ENCODE results near the gene ABI3BP. TPM values are rescaled to one million over a fixed set of nuclear protein-coding genes. Genes with fewer than 3 reads are reported as not detected.

The ABI3BP gene
- total and polyA plus RNA-seq, 10 of the 15 experiments (the other 5 are each of a cell fraction or from before 2014, with no cell fraction given): 0.03 to 0.42 (median 0.11) TPM; not detected in 4

- TF ChIP-seq USF2 (IDR thresholded peaks at IDR 0.05; ENCODE audit: borderline replicate concordance, low read depth, low read length): no peak
These were observed 217.6 kb downstream of the ABI3BP start (continued) for GRCh38 chr3:100775669-100776068.

GRCh38 chr3:100775226-100775625 is 218.0 kb downstream of the ABI3BP start:
- no peak overlapping the region for H3K4me2 ChIP-seq (ENCODE audit: control insufficient read depth, insufficient read depth)
- no peak overlapping the region for H2AFZ ChIP-seq (ENCODE audit: control insufficient read depth, low read depth, low read length)
- no TSS peak for BruUV-seq (replicated peaks)
- H3K9ac ChIP-seq (ENCODE audit: control insufficient read depth, insufficient read depth, low read length): no peak overlapping the region
- H3K27me3 ChIP-seq (replicated peaks in 1 of 2; ENCODE audit: control insufficient read depth in 2 of 2, insufficient read depth in 2 of 2, low read length in 1 of 2): no peaks in the 10 kb centered on the region
- ChIA-PET POLR2A (no interaction called here), SMC1A (ENCODE audit: uncharacterized antibody, unreplicated experiment) (interaction anchor here (1.1 kb wide), 1 partner anchor 23 kb away, joined by 4 read pairs; no protein-coding TSS in a partner anchor), CTCF (interaction anchor here (2.2 kb wide), 1 partner anchor 21 kb away, joined by 7 read pairs; no protein-coding TSS in a partner anchor), RAD21 (ENCODE audit: unreplicated experiment) (no interaction called here)
- DNase-seq (ENCODE audit: low read depth, low spot score): no peak
- H4K20me1 ChIP-seq (ENCODE audit: control insufficient read depth, insufficient read depth): no peaks in the 10 kb centered on the region
- no peak overlapping the region for H3K27ac ChIP-seq (ENCODE audit: control insufficient read depth, insufficient read depth)
- no peaks in the 10 kb centered on the region for H3K9me3 ChIP-seq (replicated peaks; ENCODE audit: control insufficient read depth, insufficient read depth, low read length)
- peak; percentile 41 for FAIRE-seq
- intact Hi-C loops (cut with micrococcal nuclease; ENCODE audit: unreplicated experiment): no loop called here
- no peaks in the 10 kb centered on the region for H3K36me3 ChIP-seq (ENCODE audit: control insufficient read depth in 2 of 2, insufficient read depth in 2 of 2, low read length in 1 of 2)
- in situ Hi-C loops (cut with MboI): no loop called here
- H3K79me2 ChIP-seq (ENCODE audit: control insufficient read depth, insufficient read depth, low read length): no peaks in the 10 kb centered on the region
- WGBS (ENCODE audit: insufficient coverage, insufficient replicate concordance, low lambda C conversion rate, missing lambda C conversion rate): 82% methylated on average over 3 of the region's 3 CpGs
- no peak for ATAC-seq
- no peaks in the 10 kb centered on the region for H3K4me1 ChIP-seq (ENCODE audit: control insufficient read depth, insufficient read depth, low read length)
- H3K4me3 ChIP-seq: no peak overlapping the region
- TF ChIP-seq MTA2 (IDR thresholded peaks at IDR 0.05; ENCODE audit: low read depth): no peak
- TF ChIP-seq SIX5 (IDR thresholded peaks at IDR 0.05; ENCODE audit: low read depth, low read length, severe bottlenecking): no peak
- no peak for TF ChIP-seq CTCF (IDR thresholded peaks at IDR 0.05 in 2 of 3, conservative IDR thresholded peaks at IDR 0.05 in 1 of 3; ENCODE audit: control insufficient read depth in 2 of 3, extremely low read depth in 1 of 3, insufficient read depth in 1 of 3, low read depth in 3 of 3, low read length in 3 of 3)
- TF ChIP-seq USF1 (IDR thresholded peaks at IDR 0.05; ENCODE audit: borderline replicate concordance, extremely low read length, insufficient read depth, low read depth, low read length): no peak
- TF ChIP-seq ETV6 (conservative IDR thresholded peaks at IDR 0.05 in 1 of 2, IDR thresholded peaks at IDR 0.05 in 1 of 2; ENCODE audit: borderline replicate concordance in 1 of 2, low read depth in 1 of 2): no peak
- TF ChIP-seq HDAC6 (IDR thresholded peaks at IDR 0.05; ENCODE audit: unreplicated experiment): no peak
- no peak for TF ChIP-seq ZNF592 (IDR thresholded peaks at IDR 0.05)
- TF ChIP-seq ATF3 (IDR thresholded peaks at IDR 0.05; ENCODE audit: borderline replicate concordance, extremely low read depth, low read depth, low read length): no peak
- no peak for TF ChIP-seq MYC (IDR thresholded peaks at IDR 0.05; ENCODE audit: insufficient read depth, insufficient read length, insufficient replicate concordance, low read length, severe bottlenecking)
- no peak for TF ChIP-seq ASH2L (IDR thresholded peaks at IDR 0.05; ENCODE audit: borderline replicate concordance, low read depth)
- TF ChIP-seq RCOR1 (conservative IDR thresholded peaks at IDR 0.05; ENCODE audit: low read depth, low read length): no peak
- TF ChIP-seq RAD21 (IDR thresholded peaks at IDR 0.05; ENCODE audit: insufficient read depth, low read depth, low read length): no peak
